GM10847 (cell line): ENCODE data around the gene SAAL1.

Experiments
- POLR2A ChIP-seq: IDR thresholded peaks from 2 replicates; pipeline ENCODE4 v1.6.1; 2011; ENCODE audit not compliant: insufficient read length; ENCODE audit errors: extremely low read depth

The SAAL1 gene, protein sequence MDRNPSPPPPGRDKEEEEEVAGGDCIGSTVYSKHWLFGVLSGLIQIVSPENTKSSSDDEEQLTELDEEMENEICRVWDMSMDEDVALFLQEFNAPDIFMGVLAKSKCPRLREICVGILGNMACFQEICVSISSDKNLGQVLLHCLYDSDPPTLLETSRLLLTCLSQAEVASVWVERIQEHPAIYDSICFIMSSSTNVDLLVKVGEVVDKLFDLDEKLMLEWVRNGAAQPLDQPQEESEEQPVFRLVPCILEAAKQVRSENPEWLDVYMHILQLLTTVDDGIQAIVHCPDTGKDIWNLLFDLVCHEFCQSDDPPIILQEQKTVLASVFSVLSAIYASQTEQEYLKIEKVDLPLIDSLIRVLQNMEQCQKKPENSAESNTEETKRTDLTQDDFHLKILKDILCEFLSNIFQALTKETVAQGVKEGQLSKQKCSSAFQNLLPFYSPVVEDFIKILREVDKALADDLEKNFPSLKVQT

DNA sequence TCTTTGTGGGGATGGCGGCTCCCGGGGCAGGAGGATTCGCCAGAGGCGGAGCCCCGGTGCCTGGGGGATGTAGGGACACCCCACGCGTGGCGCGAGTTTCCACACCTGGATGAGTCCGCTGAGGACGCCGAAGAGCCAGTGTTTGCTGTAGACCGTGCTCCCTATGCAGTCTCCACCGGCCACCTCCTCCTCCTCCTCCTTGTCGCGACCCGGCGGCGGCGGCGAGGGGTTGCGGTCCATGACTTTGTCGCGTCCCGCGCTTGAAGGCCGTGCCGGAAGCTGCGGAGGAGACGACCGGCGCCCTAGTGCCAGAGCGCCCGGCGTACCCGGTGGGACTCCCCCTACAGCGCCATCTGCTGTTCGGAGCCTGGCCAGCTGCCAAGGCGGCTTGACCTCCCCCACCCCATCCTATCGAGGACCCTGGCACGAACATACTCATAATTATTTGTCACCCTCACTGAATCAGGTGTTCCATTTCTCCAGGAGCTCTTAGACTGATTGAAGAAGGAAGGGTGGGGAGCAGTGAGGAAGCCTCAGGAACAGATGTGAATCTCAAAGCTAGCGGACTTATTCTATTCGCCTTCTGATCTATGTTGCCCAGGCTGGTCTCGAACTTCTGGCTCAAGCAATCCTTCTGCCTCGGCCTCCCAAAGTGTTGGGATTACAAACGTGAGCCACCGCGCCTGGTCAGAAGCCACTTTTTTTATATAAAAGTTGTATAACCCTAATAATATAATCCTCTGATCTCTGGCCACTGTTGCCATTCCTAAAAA, at the start of gene SAAL1:
Gene SAAL1, minus strand, starts transcription at position 281 of the 773 bp plus-strand sequence. Its CDS starts 41 bp downstream, at position 240.
- peak; percentile 82 for TF ChIP-seq POLR2A

DNA sequence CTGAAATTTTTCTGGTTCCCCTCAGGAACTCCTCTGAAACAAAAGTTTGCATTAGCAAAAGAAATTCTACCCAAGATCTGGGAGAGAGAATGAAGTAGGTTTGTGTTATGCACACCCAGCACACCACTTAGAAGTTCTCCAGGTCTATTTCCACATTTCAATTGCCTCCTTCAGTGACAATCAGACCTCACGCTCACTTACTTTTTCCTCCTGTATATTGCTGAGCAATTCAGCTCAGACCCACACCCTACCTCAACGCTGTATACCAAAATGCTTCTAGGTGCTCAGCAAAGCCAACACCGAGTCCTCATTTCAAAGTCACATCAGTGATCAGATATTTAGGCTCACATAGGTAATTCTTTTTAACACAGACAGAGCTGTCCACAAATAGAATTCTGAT, 45.7 kb upstream of the SAAL1 start:
- TF ChIP-seq POLR2A = no peak

DNA sequence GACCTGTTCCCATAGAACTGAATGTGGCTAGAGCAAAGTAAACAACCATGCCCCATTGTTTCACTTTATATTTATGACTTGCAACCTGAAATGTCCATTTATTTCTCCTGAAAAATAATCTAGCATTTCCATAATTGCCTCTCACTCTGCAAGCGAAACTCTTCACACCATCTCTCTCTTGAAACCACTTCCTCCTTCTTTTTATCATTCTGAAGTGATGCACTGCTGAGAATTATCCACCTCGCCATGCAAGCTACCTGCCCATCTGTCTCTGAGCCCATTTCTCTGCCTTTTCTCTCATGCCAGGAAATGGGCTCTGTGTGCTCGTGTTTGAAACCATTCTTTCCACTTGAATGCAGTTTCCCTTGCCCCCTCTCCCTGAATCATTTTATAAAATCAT, 40.0 kb upstream of the SAAL1 start:
- no peak for TF ChIP-seq POLR2A

DNA sequence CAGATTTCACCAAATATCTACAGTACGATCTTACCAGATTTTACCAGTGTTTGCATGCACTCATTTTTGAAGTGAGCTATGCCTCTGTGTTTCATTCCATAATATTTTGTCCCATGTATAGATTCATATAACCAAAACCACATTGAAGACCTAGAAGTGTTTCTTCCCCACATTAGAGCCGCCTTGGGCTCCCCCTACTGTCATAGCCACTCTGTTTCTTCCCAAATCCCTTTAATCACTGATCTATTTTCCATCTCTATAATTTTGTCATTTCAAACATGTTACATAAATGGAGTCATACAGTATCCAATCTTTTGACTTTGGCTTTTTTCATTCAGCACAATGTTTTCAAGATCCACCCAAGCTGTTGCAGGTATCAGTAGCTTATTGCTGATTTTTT, 39.1 kb upstream of the SAAL1 start:
- TF ChIP-seq POLR2A = no peak

DNA sequence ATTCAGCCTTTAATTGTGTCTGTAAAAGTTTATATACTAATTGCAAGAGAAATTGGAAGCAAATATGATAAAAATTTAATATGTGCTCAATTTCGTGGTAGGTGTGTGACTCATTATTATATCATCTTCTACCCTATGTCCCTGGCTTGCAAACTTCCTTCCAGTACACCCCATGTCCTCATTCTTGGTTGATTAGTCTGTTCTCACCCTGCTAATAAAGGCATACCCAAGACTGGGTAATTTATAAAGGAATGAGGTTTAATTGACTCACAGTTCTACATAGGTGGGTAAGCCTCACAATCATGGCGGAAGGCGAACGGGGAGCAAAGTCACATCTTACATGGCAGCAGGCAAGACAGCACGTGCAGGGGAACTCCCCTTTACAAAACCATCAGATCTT, 38.4 kb upstream of the SAAL1 start:
- no peak for TF ChIP-seq POLR2A

DNA sequence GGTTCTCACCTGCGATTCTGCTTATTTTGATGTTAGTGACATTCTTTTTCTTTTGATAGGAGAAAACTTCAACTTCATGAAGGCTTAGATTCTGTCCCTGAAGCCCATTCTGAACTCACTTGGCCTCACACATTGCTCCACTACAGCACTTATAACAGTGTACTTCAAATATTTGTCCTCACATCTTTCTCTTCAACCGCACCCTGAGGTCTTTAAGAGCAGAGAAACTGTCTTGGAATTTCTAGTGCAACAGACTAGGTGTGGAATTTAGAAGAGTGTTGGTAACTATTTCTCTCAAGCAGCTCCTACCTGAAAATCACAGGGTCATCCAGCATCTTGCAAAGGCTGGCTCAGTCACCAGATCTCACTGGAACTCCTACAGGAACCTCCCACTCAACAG, 34.3 kb upstream of the SAAL1 start:
- TF ChIP-seq POLR2A = no peak

DNA sequence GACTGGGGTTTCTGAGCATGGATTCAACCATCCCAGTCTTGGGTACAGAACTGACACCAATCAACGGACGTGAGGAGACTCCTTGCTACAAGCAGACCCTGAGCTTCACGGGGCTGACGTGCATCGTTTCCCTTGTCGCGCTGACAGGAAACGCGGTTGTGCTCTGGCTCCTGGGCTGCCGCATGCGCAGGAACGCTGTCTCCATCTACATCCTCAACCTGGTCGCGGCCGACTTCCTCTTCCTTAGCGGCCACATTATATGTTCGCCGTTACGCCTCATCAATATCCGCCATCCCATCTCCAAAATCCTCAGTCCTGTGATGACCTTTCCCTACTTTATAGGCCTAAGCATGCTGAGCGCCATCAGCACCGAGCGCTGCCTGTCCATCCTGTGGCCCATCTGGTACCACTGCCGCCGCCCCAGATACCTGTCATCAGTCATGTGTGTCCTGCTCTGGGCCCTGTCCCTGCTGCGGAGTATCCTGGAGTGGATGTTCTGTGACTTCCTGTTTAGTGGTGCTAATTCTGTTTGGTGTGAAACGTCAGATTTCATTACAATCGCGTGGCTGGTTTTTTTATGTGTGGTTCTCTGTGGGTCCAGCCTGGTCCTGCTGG, 31.4 kb upstream of the SAAL1 start:
- no peak for TF ChIP-seq POLR2A

DNA sequence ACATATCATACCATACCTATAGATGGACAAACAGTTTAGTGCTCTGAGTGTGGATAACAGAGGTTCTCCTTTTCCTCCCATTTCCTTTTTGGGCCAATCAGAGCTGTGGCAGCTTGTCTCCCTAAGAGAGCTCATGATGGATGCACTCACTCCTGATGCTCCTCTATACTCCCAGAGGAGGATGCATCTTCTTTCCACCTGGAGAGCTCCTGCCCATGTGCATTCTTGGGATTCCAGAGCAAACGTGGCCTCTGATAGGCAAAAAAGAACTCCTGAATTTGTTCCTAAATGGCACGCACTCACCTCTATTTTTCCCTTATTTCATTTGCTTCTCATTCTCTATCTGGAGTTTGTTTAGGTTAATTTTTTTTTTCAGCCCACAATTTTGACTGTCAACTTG, 29.4 kb upstream of the SAAL1 start:
- TF ChIP-seq POLR2A = no peak

DNA sequence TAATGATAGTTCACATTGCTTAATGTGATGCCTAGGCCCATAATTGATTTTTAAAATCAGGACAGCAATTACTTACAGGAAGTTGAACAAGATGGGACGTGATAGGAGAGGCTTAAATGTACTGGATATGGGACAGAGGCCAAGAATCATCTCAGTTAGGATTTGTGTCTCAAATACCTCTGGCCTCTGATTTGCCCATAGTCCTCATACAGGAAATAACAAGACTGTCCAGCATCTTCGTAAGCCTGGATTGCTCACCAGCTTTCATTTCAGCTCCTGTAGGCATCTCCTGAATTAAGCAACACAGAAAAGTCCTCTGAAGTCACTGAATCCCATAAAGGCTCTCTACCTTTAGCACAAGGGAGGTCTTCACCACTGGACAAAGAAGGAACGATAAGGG, 26.5 kb upstream of the SAAL1 start, which contains the start of gene MRGPRX3:
Gene MRGPRX3, plus strand, starts transcription at position 231 of the 400 bp plus-strand sequence. CDS start 4,632 bp downstream, outside the sequence.
- TF ChIP-seq POLR2A = no peak

DNA sequence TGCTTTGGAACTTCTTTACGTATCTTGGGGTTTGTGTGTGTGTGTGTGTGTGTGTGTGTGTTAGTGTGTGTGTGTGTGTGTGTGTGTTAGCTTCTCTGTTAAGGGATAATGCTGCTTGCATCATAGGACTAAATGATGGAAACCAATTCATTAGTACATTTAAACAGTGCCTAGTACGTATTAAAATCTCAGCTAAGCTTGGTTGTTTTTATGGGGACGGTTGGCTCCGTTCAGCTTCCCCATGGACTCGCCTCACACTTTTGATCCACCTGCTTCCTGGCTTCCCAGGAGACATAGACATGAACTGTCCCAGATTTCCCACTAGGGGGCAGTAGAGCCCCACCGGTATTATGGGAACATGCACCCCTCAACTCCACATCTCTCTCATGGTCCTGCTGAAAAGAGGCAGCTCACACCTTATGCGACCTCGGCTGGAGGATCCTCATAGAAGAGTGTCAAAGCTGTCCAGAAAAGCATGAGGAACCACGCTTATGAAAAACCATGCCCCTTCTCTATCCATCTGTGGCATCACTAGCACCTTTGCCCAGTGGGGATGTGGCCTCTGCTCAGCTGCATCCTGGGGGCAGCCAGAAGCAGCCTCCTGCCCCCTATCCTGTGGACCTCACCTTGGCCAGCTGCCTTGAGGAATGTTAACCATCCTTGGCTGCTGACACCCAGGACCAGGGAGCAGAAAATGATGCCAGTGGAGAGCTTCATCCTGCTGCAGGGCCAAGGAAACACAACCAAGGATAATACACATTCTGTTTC, 9.7 kb upstream of the SAAL1 start:
- TF ChIP-seq POLR2A = no peak

DNA sequence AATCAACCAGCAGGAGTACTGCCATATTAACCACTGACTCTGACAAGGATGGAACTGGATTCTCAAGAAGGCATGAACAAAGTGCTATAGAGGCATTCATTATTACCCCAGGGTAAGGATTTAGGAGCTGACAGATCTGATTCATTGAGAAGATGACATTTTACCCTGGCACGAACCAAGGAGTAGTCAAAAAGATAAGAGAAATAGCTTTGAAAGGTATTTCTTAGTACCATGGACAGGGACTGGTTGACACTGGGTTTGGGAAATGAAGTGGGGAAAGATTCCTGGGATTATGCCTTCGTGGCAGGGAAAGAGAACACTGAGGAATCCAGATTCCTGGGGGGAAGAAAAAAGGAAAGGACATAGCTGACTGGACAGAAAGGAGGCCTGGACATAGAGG, 5.1 kb upstream of the SAAL1 start:
- TF ChIP-seq POLR2A = no peak

DNA sequence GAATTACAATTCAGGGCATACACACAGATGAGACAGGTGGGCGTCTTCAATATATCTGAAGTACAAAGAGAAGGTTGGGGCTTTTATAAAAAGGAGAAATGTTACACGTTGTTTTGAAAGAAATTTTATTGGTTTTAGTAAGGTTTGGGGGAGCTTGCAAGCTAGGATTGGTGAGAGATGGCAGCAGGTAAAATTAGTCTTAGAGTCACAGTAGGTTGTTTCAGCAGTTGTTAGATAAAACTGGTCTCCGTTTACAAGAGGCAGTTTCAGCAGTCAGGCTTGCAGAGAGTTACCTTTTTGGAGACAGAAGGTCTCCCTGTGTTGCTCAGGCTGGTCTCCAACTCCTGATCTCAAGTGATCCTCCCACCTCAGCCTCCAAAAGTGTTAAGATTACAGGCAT, 2.4 kb upstream of the SAAL1 start:
- TF ChIP-seq POLR2A = no peak

DNA sequence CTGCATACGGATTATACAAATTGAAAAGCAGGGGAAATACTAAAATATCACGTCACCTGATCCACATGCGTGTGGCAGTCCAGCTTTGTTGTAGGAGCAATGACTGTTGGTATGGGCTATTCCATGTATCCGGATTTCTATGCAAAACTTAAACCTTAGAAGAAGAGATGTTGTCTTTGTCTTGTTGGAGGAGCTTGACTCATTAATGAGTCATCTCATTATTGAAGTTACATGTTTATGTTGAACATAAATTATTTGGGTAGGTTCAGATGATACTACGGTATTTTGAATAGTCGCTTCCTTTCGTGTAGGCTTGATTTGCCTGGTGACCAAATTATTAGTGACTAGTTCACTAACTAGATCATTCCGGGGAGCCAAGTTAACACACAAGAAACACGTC, 806 bp upstream of the SAAL1 start:
- no peak for TF ChIP-seq POLR2A

DNA sequence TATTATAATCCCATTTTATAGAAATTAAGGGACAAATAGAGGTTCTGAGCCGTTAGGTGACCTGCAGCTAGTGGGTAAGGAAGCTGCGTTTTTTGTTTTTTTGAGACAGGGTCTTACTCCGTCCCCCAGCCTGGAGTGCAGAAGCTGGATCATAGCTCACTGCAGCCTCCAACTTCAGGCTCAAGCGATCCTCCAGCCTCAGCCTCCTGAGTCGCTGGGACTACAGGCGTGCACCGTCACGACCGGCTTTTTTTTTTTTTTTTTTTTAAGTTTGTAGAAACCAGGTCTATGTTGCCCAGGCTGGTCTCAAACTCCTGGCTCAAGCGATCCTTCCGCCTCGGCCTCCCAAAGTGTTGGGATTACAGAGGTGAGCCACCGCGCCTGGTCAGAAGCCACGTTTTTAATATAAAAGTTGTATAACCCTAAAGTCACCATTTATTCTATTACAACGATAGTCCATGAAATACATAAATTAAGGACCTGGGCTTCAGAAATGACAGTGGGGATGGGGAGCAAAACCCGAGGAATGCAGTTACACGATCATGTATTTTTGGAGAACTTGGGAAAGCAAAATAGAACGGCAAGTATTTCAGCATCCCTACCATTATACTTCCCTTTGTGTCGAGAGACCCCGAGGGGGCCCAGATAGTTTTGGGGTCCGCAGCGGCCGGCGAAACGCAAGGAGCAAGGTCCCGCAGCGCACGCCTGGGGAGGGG, 638 bp downstream of the SAAL1 start:
- TF ChIP-seq POLR2A = no peak
